Common myeloid progenitor, CD34-positive (primary cell): ENCODE results near the gene AKR1C4. TPM values are rescaled to one million over a fixed set of nuclear protein-coding genes. Genes with fewer than 3 reads are reported as not detected.

Experiments used
- CTCF ChIA-PET: fragments of 350-600 bp; sonication (Branson Sonifier 250); formaldehyde crosslinking; loops from one replicate; lab custom pipeline; 2021; ENCODE audit warnings: antibody characterized with exemption; lab: Charles Lee
- POLR2A ChIA-PET: fragments of 350-600 bp; sonication (Branson Sonifier 250); formaldehyde crosslinking; loops from one replicate; lab custom pipeline; 2021; ENCODE audit warnings: antibody characterized with exemption; lab: Charles Lee
- DNase-seq, 3 donors: peaks; one replicate each; pipeline versions ENCODE4 v3.0.0 to v3.0.0-alpha.2; 2013
- H3K27ac ChIP-seq, 2 experiments: 1 replicate in 1 of 2; 2 replicates in 1 of 2; pipeline ENCODE4 v1.7.0; 2013; ENCODE audit warnings: inconsistent platforms in 2 of 2, low read length in 2 of 2, mild to moderate bottlenecking in 2 of 2, low read depth in 1 of 2, moderate library complexity in 1 of 2; ENCODE audit not compliant: severe bottlenecking in 2 of 2, insufficient read depth in 1 of 2, poor library complexity in 1 of 2
- H3K27me3 ChIP-seq, 5 experiments: replicated peaks in 2 of 5; 1 replicate in 3 of 5; 2 replicates in 2 of 5; pipeline versions ENCODE4 v1.6.1 to v1.7.0; 2013; ENCODE audit warnings: low read length in 4 of 5, mild to moderate bottlenecking in 2 of 5, moderate library complexity in 2 of 5, inconsistent platforms in 1 of 5; ENCODE audit not compliant: insufficient read depth in 5 of 5, control insufficient read depth in 4 of 5
- H3K36me3 ChIP-seq, 4 experiments: 1 replicate in 2 of 4; 2 replicates in 2 of 4; pipeline versions ENCODE4 v1.6.1 to v1.7.0; 2013; ENCODE audit warnings: low read length in 3 of 4, control low read depth in 1 of 4, mild to moderate bottlenecking in 1 of 4; ENCODE audit not compliant: control insufficient read depth in 4 of 4, insufficient read depth in 4 of 4
- H3K4me1 ChIP-seq, 4 experiments: 1 replicate in 3 of 4; 2 replicates in 1 of 4; pipeline versions ENCODE4 v1.6.1 to v1.7.1; 2013; ENCODE audit warnings: low read length in 3 of 4, mild to moderate bottlenecking in 3 of 4, control low read depth in 1 of 4, inconsistent platforms in 1 of 4, moderate library complexity in 1 of 4; ENCODE audit not compliant: control insufficient read depth in 4 of 4, insufficient read depth in 4 of 4; ENCODE audit errors: control extremely low read depth in 1 of 4
- H3K4me3 ChIP-seq, 7 experiments: 1 replicate in 4 of 7; 2 replicates in 3 of 7; pipeline versions ENCODE4 v1.5.1 to v1.7.0; 2013; ENCODE audit warnings: mild to moderate bottlenecking in 7 of 7, low read length in 6 of 7, moderate library complexity in 6 of 7, inconsistent platforms in 2 of 7, low read depth in 2 of 7, control low read depth in 1 of 7; ENCODE audit not compliant: insufficient read depth in 4 of 7, control insufficient read depth in 1 of 7; ENCODE audit errors: extremely low read depth in 1 of 7
- H3K9me3 ChIP-seq, 5 experiments: 1 replicate in 4 of 5; 2 replicates in 1 of 5; pipeline versions ENCODE4 v1.6.1 to v1.7.1; 2013; ENCODE audit warnings: low read length in 4 of 5, mild to moderate bottlenecking in 2 of 5, inconsistent platforms in 1 of 5, low read depth in 1 of 5, moderate library complexity in 1 of 5; ENCODE audit not compliant: control insufficient read depth in 4 of 5, insufficient read depth in 2 of 5; ENCODE audit errors: control extremely low read depth in 1 of 5
- WGBS: methylation state at CpG from one replicate; pipeline ENCODE4 v1.1.5; 2013; ENCODE audit not compliant: insufficient coverage; 5-methylcytosine and 5-hydroxymethylcytosine counted together
- polyA plus RNA-seq: library from polyadenylated mRNA; unstranded; fragments of 120-200 nt; gene quantifications from one replicate; pipeline ENCODE4 v1.2.1, GENCODE V29; 2013

Gene AKR1C4
- not detected for polyA plus RNA-seq

DNA sequence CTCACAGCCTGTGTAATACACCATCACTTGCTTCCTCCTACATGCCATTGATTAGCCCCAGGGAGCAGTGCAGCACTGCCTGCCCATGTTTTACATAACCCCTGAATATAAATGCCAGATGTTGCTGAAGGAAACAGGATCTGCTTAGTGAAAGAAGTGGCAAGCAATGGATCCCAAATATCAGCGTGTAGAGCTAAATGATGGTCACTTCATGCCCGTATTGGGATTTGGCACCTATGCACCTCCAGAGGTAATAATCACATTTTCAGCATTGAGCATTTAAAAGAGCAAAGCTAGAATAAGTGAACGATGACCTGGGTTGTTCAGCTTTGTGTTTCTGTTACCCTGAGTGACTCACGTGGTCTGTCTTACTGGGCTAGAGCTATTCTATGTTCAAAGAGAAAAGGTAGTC is at the start of gene AKR1C4:
Gene AKR1C4 (plus strand): TSS at position 136 of the 412 bp plus-strand sequence. CDS start 31 bp downstream, at position 167.
- ChIA-PET POLR2A (no interaction called here), CTCF (interaction anchor here (0.6 kb wide), 1 partner anchor 62 kb away, joined by 3 read pairs; no protein-coding TSS in a partner anchor)
- H3K9me3 ChIP-seq: peaks cover 0 to 3% (median 0%) of the 10 kb centered on the region in 5 experiments

DNA sequence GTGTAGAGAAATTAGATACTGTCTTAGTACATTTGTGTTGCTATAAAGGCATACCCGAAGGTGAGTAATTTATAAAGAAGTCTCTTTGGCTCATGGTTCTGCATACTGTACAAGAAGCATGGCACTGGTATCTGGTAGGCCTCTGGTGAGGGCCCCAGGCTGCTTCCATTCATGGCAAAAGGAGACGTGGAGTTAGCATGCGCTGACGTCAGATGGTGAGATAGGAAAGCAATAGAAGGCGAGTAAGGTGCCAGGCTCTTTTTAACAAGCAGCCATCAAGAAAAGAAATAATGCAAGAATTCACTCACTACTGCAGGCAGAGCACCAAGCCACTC is 49.8 kb upstream of the AKR1C4 start:
- ChIA-PET POLR2A (no interaction called here), CTCF (no interaction called here)
- H3K27me3 ChIP-seq: no peaks in the 10 kb centered on the region
- H3K4me3 ChIP-seq: no peak overlapping the region
- no peaks in the 10 kb centered on the region for H3K36me3 ChIP-seq
- DNase-seq: no peak
- peaks cover 0 to 2% (median 2%) of the 10 kb centered on the region in 4 experiments for H3K4me1 ChIP-seq
- H3K9me3 ChIP-seq: peaks cover 2 to 8% (median 4%) of the 10 kb centered on the region in 5 experiments
- WGBS: 90% methylated on average over 1 of the region's 5 CpGs
- H3K27ac ChIP-seq: no peak overlapping the region

More for the DNA sequence above, at the start of gene AKR1C4:
- 93% methylated on average over 3 of the region's 4 CpGs for WGBS
- no peaks in the 10 kb centered on the region for H3K27me3 ChIP-seq
- no peaks in the 10 kb centered on the region for H3K4me1 ChIP-seq
- DNase-seq: no peak
- H3K27ac ChIP-seq: no peak within 1 kb of the TSS
- no peaks in the 10 kb centered on the region for H3K36me3 ChIP-seq
- H3K4me3 ChIP-seq: no peak within 1 kb of the TSS

DNA sequence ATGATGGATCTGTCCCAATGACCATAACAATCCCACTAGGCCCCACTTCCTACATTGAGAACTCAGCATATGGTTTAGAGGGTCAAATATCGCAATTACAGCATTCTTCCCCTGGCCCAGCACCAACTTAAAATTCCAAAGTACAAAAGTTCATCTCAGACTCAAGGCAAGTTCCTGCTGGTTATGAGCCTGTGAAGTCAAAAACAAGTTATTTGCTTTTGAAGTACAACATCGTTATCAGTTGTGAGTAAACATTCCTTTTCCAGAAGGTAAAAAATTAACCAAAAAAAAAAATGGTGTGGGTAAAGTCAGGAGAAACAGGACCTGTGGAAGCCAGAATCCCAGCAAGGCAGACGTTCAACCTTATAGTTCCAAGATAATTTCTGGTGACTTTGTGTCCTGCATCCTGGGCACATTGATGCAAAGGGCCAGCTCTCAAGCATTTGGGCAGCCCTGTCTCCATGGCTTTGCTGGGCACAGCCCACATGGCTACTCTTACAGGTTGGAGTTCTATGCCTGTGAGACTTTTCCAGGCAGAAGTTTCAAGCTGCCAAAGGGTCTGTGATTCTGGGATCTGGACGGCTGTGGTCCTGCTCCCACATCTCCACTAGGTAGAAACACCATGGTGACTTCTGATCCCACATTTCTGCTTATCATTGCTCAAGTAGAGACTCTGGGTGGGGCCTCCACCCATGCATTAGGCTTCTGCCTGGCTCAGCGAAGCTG is 49.2 kb upstream of the AKR1C4 start:
- Histone ChIP-seq H3K27me3 (no peaks in the 10 kb centered on the region), H3K4me3 (no peak overlapping the region), H3K9me3 (peaks cover 2 to 8% (median 6%) of the 10 kb centered on the region in 5 experiments), H3K36me3 (no peaks in the 10 kb centered on the region), H3K4me1 (no peaks in the 10 kb centered on the region), H3K27ac (no peak overlapping the region)
- ChIA-PET POLR2A (no interaction called here), CTCF (no interaction called here)
- WGBS: 100% methylated on average over 4 of the region's 5 CpGs
- no peak for DNase-seq

GRCh38 chr10:5147981-5148677 is 48.5 kb upstream of the AKR1C4 start:
- Histone ChIP-seq H3K27me3 (no peaks in the 10 kb centered on the region), H3K4me3 (no peak overlapping the region), H3K9me3 (peaks cover 2 to 8% (median 6%) of the 10 kb centered on the region in 5 experiments), H3K4me1 (no peaks in the 10 kb centered on the region), H3K27ac (no peak overlapping the region), H3K36me3 (no peaks in the 10 kb centered on the region)
- WGBS: no CpG with 5 or more reads among the region's 3 CpGs
- CTCF ChIA-PET: no interaction called here
- DNase-seq: no peak
- POLR2A ChIA-PET: no interaction called here

- H3K27ac ChIP-seq: no peak overlapping the region
- H3K4me3 ChIP-seq: no peak overlapping the region
- CTCF ChIA-PET: no interaction called here
- peaks cover 2 to 8% (median 6%) of the 10 kb centered on the region in 5 experiments for H3K9me3 ChIP-seq
- no peaks in the 10 kb centered on the region for H3K36me3 ChIP-seq
- no CpG with 5 or more reads among the region's 1 CpG for WGBS
- POLR2A ChIA-PET: no interaction called here
- no peak for DNase-seq
- H3K27me3 ChIP-seq: no peaks in the 10 kb centered on the region
- no peaks in the 10 kb centered on the region for H3K4me1 ChIP-seq
These were observed 48.0 kb upstream of the AKR1C4 start for GRCh38 chr10:5148678-5149032.

- ChIA-PET POLR2A (no interaction called here), CTCF (no interaction called here)
- DNase-seq: no peak
- 100% methylated on average over 1 of the region's 3 CpGs for WGBS
- no peak overlapping the region for H3K27ac ChIP-seq
- H3K4me3 ChIP-seq: no peak overlapping the region
- peaks cover 2 to 8% (median 6%) of the 10 kb centered on the region in 5 experiments for H3K9me3 ChIP-seq
- H3K27me3 ChIP-seq: no peaks in the 10 kb centered on the region
- H3K36me3 ChIP-seq: no peaks in the 10 kb centered on the region
- H3K4me1 ChIP-seq: no peaks in the 10 kb centered on the region
These were observed 45.6 kb upstream of the AKR1C4 start for GRCh38 chr10:5151076-5151475.

DNA sequence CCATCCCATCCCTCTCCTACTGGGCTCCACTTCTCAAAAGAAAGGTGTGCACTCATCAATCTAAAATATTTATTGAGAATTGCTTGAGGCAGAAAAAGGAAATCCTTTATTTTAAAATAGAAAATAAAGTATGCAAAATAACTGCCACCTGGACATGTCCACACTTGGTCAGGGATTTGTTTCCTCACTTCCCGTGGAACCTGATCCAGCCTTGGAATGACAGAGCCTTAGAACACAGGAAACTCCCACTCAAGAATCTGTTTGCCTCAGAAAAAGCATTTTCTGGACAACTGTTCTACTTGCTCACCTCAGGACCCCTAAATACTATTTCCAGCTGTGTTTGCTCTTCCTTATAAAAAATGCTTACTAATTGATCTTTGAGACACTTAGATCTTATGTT is 40.7 kb upstream of the AKR1C4 start:
- Histone ChIP-seq H3K4me1 (no peaks in the 10 kb centered on the region), H3K4me3 (no peak overlapping the region), H3K27me3 (no peaks in the 10 kb centered on the region), H3K36me3 (no peaks in the 10 kb centered on the region), H3K27ac (no peak overlapping the region), H3K9me3 (peaks cover 1 to 19% (median 6%) of the 10 kb centered on the region in 5 experiments)
- ChIA-PET CTCF (no interaction called here), POLR2A (no interaction called here)
- DNase-seq: no peak
- 22% methylated on average over 1 of the region's 1 CpG for WGBS
